ENCODE measurements around the gene DZIP1L.

The DZIP1L gene

DNA sequence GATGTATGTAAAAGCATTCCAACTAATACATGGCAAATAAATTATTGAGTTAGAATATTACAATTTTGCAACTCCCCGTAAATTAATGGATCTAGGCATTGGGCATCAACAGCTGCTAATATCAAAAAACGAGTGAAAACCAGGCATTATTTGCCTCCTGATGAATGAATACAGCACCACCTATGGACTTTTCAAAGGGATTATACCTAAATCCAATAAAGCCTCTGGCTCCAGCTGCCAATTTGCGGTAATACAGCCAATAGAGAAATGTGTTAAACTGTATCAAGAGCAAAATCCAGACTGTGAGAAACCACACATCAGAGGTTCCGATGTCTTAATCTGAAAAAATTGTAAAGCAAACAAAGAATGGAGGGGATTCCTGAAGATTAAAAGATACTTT, 33.1 kb upstream of the DZIP1L start:
- no peak for TF ChIP-seq SIN3A (IDR thresholded peaks at IDR 0.05; ENCODE audit: borderline replicate concordance, insufficient read depth, low read length)
- TF ChIP-seq, protein P1, sequence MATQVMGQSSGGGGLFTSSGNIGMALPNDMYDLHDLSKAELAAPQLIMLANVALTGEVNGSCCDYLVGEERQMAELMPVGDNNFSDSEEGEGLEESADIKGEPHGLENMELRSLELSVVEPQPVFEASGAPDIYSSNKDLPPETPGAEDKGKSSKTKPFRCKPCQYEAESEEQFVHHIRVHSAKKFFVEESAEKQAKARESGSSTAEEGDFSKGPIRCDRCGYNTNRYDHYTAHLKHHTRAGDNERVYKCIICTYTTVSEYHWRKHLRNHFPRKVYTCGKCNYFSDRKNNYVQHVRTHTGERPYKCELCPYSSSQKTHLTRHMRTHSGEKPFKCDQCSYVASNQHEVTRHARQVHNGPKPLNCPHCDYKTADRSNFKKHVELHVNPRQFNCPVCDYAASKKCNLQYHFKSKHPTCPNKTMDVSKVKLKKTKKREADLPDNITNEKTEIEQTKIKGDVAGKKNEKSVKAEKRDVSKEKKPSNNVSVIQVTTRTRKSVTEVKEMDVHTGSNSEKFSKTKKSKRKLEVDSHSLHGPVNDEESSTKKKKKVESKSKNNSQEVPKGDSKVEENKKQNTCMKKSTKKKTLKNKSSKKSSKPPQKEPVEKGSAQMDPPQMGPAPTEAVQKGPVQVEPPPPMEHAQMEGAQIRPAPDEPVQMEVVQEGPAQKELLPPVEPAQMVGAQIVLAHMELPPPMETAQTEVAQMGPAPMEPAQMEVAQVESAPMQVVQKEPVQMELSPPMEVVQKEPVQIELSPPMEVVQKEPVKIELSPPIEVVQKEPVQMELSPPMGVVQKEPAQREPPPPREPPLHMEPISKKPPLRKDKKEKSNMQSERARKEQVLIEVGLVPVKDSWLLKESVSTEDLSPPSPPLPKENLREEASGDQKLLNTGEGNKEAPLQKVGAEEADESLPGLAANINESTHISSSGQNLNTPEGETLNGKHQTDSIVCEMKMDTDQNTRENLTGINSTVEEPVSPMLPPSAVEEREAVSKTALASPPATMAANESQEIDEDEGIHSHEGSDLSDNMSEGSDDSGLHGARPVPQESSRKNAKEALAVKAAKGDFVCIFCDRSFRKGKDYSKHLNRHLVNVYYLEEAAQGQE (IDR thresholded peaks at IDR 0.05; ENCODE audit: insufficient read depth in 1 of 2, low read depth in 2 of 2, low read length in 2 of 2) = no peak
- TF ChIP-seq POLR2AphosphoS5 (IDR thresholded peaks at IDR 0.05; ENCODE audit: low read depth, low read length) = no peak
- no peak for TF ChIP-seq FOXP2 (optimal IDR thresholded peaks at IDR 0.05; ENCODE audit: borderline replicate concordance, extremely low read depth, extremely low read length, insufficient read depth)
- TF ChIP-seq TAF1 (IDR thresholded peaks at IDR 0.05; ENCODE audit: borderline replicate concordance, insufficient read depth, low read length) = no peak

DNA sequence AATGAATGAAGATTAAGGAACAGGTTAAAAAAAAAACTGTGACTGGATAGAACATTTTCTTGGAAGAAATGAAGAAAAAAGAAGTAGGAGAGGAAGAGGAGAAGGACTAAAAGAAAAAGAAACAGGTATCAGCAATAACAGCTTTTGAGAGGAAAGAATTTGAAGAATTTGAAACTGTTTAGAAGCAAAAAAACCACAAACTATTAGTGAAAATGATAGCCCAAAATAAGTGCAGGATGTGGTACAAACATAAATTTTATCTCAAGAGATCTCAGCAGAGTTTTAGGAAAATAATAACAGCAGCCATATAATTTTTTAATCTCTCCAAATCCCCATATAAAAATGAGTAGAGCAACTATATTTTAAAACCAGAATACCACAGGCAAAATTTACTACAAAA, 25.5 kb upstream of the DZIP1L start:
- no peak for TF ChIP-seq SIN3A (IDR thresholded peaks at IDR 0.05; ENCODE audit: borderline replicate concordance, insufficient read depth, low read length)
- TF ChIP-seq FOXP2 (optimal IDR thresholded peaks at IDR 0.05; ENCODE audit: borderline replicate concordance, extremely low read depth, extremely low read length, insufficient read depth) = no peak
- no peak for TF ChIP-seq POLR2AphosphoS5 (IDR thresholded peaks at IDR 0.05; ENCODE audit: low read depth, low read length)
- TF ChIP-seq TAF1 (IDR thresholded peaks at IDR 0.05; ENCODE audit: borderline replicate concordance, insufficient read depth, low read length) = no peak
- TF ChIP-seq, protein P1 (IDR thresholded peaks at IDR 0.05; ENCODE audit: insufficient read depth in 1 of 2, low read depth in 2 of 2, low read length in 2 of 2) = no peak

DNA sequence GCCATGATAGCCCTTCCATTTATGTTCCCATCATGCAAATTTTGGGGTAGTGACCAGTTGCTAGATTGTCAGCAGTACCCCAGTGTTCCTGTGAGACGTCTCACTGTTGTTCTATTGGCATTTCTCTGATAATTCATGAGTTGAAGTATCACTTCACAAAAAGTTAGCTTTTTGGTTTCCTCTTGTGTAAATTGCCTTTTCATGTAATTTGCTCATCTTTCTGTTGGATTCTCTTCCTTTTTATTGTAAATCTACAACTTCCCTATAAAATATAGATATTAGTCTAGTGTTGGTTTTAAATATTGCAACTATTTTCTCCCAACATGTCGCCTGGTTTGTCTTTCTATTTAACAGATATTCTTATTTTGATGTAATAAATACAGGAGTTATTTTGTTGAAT, 24.3 kb upstream of the DZIP1L start:
- TF ChIP-seq TAF1 (IDR thresholded peaks at IDR 0.05; ENCODE audit: borderline replicate concordance, insufficient read depth, low read length) = no peak
- no peak for TF ChIP-seq FOXP2 (optimal IDR thresholded peaks at IDR 0.05; ENCODE audit: borderline replicate concordance, extremely low read depth, extremely low read length, insufficient read depth)
- TF ChIP-seq, protein P1 (IDR thresholded peaks at IDR 0.05; ENCODE audit: insufficient read depth in 1 of 2, low read depth in 2 of 2, low read length in 2 of 2) = no peak
- no peak for TF ChIP-seq SIN3A (IDR thresholded peaks at IDR 0.05; ENCODE audit: borderline replicate concordance, insufficient read depth, low read length)
- TF ChIP-seq POLR2AphosphoS5 (IDR thresholded peaks at IDR 0.05; ENCODE audit: low read depth, low read length) = no peak

DNA sequence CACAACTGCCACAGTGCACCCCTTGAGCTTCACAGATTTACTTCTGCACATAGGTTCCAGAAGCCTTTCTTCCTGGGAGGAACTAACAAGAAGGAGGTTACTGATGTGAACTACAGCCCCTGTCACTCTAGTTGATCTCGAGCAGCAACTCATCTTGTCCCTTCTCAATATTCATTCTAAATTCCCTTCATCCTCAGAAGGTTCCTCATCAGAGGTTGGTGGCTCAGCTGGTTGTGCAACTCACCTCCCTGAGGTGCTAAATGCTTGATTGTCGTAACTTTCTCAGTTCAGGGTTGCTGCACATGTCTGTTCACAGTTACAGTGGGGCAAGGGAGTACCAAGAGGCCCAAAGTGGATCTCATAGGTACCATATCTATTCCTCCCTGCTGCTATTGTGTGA, 22.5 kb upstream of the DZIP1L start:
- no peak for TF ChIP-seq POLR2AphosphoS5 (IDR thresholded peaks at IDR 0.05; ENCODE audit: low read depth, low read length)
- no peak for TF ChIP-seq TAF1 (IDR thresholded peaks at IDR 0.05; ENCODE audit: borderline replicate concordance, insufficient read depth, low read length)
- TF ChIP-seq FOXP2 (optimal IDR thresholded peaks at IDR 0.05; ENCODE audit: borderline replicate concordance, extremely low read depth, extremely low read length, insufficient read depth) = no peak
- TF ChIP-seq, protein P1 (IDR thresholded peaks at IDR 0.05; ENCODE audit: insufficient read depth in 1 of 2, low read depth in 2 of 2, low read length in 2 of 2) = no peak
- no peak for TF ChIP-seq SIN3A (IDR thresholded peaks at IDR 0.05; ENCODE audit: borderline replicate concordance, insufficient read depth, low read length)

DNA sequence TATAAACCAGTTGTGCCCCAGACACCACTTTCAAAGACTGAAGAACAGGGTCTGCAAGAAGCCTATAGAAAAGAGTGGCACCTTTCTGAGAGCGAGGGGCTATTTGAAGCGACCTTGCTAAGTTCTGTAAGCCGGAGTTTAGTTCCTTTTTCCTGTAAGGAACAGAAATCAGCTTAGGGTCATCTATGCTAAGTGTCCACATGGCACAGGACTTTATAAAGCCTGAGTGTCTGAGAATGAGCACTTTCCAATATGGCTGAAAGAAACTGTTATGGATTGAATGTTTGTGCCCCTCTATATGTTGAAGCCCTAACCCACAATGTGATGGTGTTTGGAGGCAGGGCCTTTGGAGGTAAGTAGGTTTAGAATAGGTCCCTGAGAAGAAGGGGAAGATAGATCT, 20.8 kb upstream of the DZIP1L start:
- TF ChIP-seq, protein P1 (IDR thresholded peaks at IDR 0.05; ENCODE audit: insufficient read depth in 1 of 2, low read depth in 2 of 2, low read length in 2 of 2) = no peak
- TF ChIP-seq FOXP2 (optimal IDR thresholded peaks at IDR 0.05; ENCODE audit: borderline replicate concordance, extremely low read depth, extremely low read length, insufficient read depth) (no peak), SIN3A (IDR thresholded peaks at IDR 0.05; ENCODE audit: borderline replicate concordance, insufficient read depth, low read length) (no peak), TAF1 (IDR thresholded peaks at IDR 0.05; ENCODE audit: borderline replicate concordance, insufficient read depth, low read length) (no peak), POLR2AphosphoS5 (IDR thresholded peaks at IDR 0.05; ENCODE audit: low read depth, low read length) (no peak)
